ENCODE results near the gene RAPGEF5.

The RAPGEF5 gene

GRCh38 chr7:22356701-22357310 lies at the start of gene RAPGEF5:
Gene RAPGEF5, minus strand, starts transcription at chr7:22357154. Its CDS starts 94 bp downstream, at chr7:22357060.
- TF ChIP-seq CTCF (conservative IDR thresholded peaks at IDR 0.05; ENCODE audit: low read depth, low read length): no peak
- H3K4me3 ChIP-seq (ENCODE audit: low read length): peak within 1 kb of the TSS; percentile 39
- DNase-seq (ENCODE audit: low read depth): no peak

GRCh38 chr7:22406715-22407114 lies 49.8 kb upstream of the RAPGEF5 start:
- H3K4me3 ChIP-seq (ENCODE audit: low read length): no peak overlapping the region
- TF ChIP-seq CTCF (conservative IDR thresholded peaks at IDR 0.05; ENCODE audit: low read depth, low read length): no peak
- DNase-seq (ENCODE audit: low read depth): no peak

- no peak for DNase-seq (ENCODE audit: low read depth)
- no peak overlapping the region for H3K4me3 ChIP-seq (ENCODE audit: low read length)
- no peak for TF ChIP-seq CTCF (conservative IDR thresholded peaks at IDR 0.05; ENCODE audit: low read depth, low read length)
These were observed 47.6 kb upstream of the RAPGEF5 start for GRCh38 chr7:22404421-22405023.

- TF ChIP-seq CTCF (conservative IDR thresholded peaks at IDR 0.05; ENCODE audit: low read depth, low read length): no peak
These were observed 46.4 kb upstream of the RAPGEF5 start for GRCh38 chr7:22403344-22403743.

GRCh38 chr7:22402250-22402649 lies 45.3 kb upstream of the RAPGEF5 start:
- H3K4me3 ChIP-seq (ENCODE audit: low read length): no peak overlapping the region
- no peak for DNase-seq (ENCODE audit: low read depth)
- no peak for TF ChIP-seq CTCF (conservative IDR thresholded peaks at IDR 0.05; ENCODE audit: low read depth, low read length)

More at GRCh38 chr7:22403344-22403743, 46.4 kb upstream of the RAPGEF5 start:
- DNase-seq (ENCODE audit: low read depth): no peak
- no peak overlapping the region for H3K4me3 ChIP-seq (ENCODE audit: low read length)

- H3K4me3 ChIP-seq (ENCODE audit: low read length): no peak overlapping the region
- DNase-seq (ENCODE audit: low read depth): no peak
- TF ChIP-seq CTCF (conservative IDR thresholded peaks at IDR 0.05; ENCODE audit: low read depth, low read length): no peak
These were observed 44.1 kb upstream of the RAPGEF5 start for GRCh38 chr7:22400936-22401553.

Data from retinal pigment epithelial cell (primary cell).